Measurements from ENCODE around the gene SLC2A3.

SLC2A3 gene

GRCh38 chr12:7877420-7877819, 58.6 kb downstream of the SLC2A3 start:
- H3K9me3 ChIP-seq (ENCODE audit: low read depth, low read length), result no peaks in the 10 kb centered on the region
- H3K9ac ChIP-seq (ENCODE audit: insufficient read length), result no peak overlapping the region
- no peaks in the 10 kb centered on the region for H3K36me3 ChIP-seq (ENCODE audit: insufficient read depth, low read length)
- no peak overlapping the region for H3K27ac ChIP-seq
- H3K4me3 ChIP-seq, result no peak overlapping the region
- no peak for DNase-seq (ENCODE audit: low read depth, low spot score)
- TF ChIP-seq FOXP2 (optimal IDR thresholded peaks at IDR 0.05; ENCODE audit: control extremely low read depth, extremely low read length, insufficient read depth) (no peak), POLR2AphosphoS5 (IDR thresholded peaks at IDR 0.05; ENCODE audit: borderline replicate concordance, low read depth, low read length) (no peak), EZH2 (IDR thresholded peaks at IDR 0.05) (no peak)

DNA sequence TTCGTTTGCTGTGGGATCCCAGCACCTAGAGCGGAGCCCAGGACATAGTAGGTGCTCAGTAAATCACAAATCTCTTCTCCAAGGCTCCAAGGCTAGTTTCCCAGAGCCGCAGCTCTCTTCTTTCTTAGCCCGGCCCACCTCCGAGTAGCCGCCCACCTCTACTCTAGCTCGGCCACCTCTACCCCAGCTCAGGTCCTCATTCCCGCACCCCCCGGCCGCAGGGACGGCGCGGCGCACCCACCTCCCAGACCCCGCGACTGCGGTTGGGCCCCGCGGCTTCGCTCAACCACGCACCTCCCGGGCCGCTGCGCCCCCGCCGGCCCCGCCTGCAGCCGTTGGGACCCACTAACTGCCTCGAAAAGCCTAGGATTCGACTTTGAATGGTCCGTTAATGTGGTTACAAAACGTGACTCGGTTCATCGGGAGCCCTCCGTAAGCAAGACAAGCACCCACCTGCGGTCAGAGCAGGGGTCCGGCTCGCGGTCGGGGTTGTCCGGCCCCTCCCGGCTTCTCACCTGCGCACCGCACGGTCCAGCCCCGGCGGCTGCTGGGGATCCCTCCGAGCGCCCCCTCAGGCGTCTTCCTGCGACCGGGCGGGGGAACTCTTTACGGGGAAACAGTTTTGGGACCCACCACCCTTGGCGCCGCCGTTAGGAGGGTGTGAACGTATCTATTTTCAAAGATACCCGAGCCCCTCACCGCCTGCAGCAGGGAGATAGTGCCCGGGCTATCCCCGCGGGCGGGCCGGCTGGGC, 63.2 kb downstream of the SLC2A3 start, which contains the start of gene SLC2A14:
SLC2A14 (minus strand) TSS at position 350 of the 754 bp plus-strand sequence. CDS start 3,035 bp downstream, outside the sequence.
- H3K27ac ChIP-seq, result no peak within 1 kb of the TSS
- no peak within 1 kb of the TSS for H3K4me3 ChIP-seq
- no peaks in the 10 kb centered on the region for H3K36me3 ChIP-seq (ENCODE audit: insufficient read depth, low read length)
- no peak within 1 kb of the TSS for H3K9ac ChIP-seq (ENCODE audit: insufficient read length)
- TF ChIP-seq EZH2 (IDR thresholded peaks at IDR 0.05) (no peak), FOXP2 (optimal IDR thresholded peaks at IDR 0.05; ENCODE audit: control extremely low read depth, extremely low read length, insufficient read depth) (no peak), POLR2AphosphoS5 (IDR thresholded peaks at IDR 0.05; ENCODE audit: borderline replicate concordance, low read depth, low read length) (no peak)
- DNase-seq (ENCODE audit: low read depth, low spot score), result no peak
- no peaks in the 10 kb centered on the region for H3K9me3 ChIP-seq (ENCODE audit: low read depth, low read length)

GRCh38 chr12:7870335-7870734, 65.7 kb downstream of the SLC2A3 start:
- Histone ChIP-seq H3K9ac (ENCODE audit: insufficient read length) (no peak overlapping the region), H3K27ac (no peak overlapping the region), H3K9me3 (ENCODE audit: low read depth, low read length) (no peaks in the 10 kb centered on the region), H3K36me3 (ENCODE audit: insufficient read depth, low read length) (no peaks in the 10 kb centered on the region), H3K4me3 (no peak overlapping the region)
- TF ChIP-seq EZH2 (IDR thresholded peaks at IDR 0.05) (no peak), POLR2AphosphoS5 (IDR thresholded peaks at IDR 0.05; ENCODE audit: borderline replicate concordance, low read depth, low read length) (no peak), FOXP2 (optimal IDR thresholded peaks at IDR 0.05; ENCODE audit: control extremely low read depth, extremely low read length, insufficient read depth) (no peak)
- no peak for DNase-seq (ENCODE audit: low read depth, low spot score)
